Osteoblast (primary cell): ENCODE results near the gene RAI1. TPM values are rescaled to one million over a fixed set of nuclear protein-coding genes. Genes with fewer than 3 reads are reported as not detected.

Source experiments
- DNase-seq: peaks from one replicate; pipeline ENCODE4 v3.0.0; 2011; ENCODE audit warnings: low spot score, mixed read lengths; ENCODE audit not compliant: insufficient read length; ENCODE audit errors: missing footprints
- H2AFZ ChIP-seq: 2 replicates; pipeline ENCODE4 v1.6.0; 2011; ENCODE audit warnings: mild to moderate bottlenecking, low read length
- H3K27ac ChIP-seq: 2 replicates; pipeline ENCODE4 v1.5.1; 2011; ENCODE audit warnings: mild to moderate bottlenecking, low read depth, low read length, moderate library complexity
- H3K27me3 ChIP-seq: 2 replicates; pipeline ENCODE4 v1.6.0; 2012; ENCODE audit warnings: mild to moderate bottlenecking, control low read depth, inconsistent platforms, low read length, moderate library complexity; ENCODE audit not compliant: insufficient read depth
- H3K36me3 ChIP-seq: 2 replicates; pipeline ENCODE4 v1.5.1; 2011; ENCODE audit warnings: mild to moderate bottlenecking, low read length, control low read depth, moderate library complexity; ENCODE audit not compliant: insufficient read depth
- H3K4me1 ChIP-seq: 2 replicates; pipeline ENCODE4 v1.5.1; 2011; ENCODE audit warnings: mild to moderate bottlenecking, low read length, control low read depth, moderate library complexity; ENCODE audit not compliant: insufficient read depth
- H3K4me2 ChIP-seq: 2 replicates; pipeline ENCODE4 v1.6.0; 2011; ENCODE audit warnings: mild to moderate bottlenecking, low read length; ENCODE audit not compliant: insufficient read depth
- H3K4me3 ChIP-seq: fragments of 200-600 bp; sonication (generic); 3 replicates; pipeline ENCODE4 v1.5.1; 2012; ENCODE audit warnings: mild to moderate bottlenecking, low read length, inconsistent platforms; ENCODE audit not compliant: insufficient read depth
- H3K79me2 ChIP-seq: 2 replicates; pipeline ENCODE4 v1.6.0; 2012; ENCODE audit warnings: mild to moderate bottlenecking, low read length, control low read depth, inconsistent platforms; ENCODE audit not compliant: insufficient read depth
- H3K9me3 ChIP-seq: 2 replicates; pipeline ENCODE4 v1.5.1; 2011; ENCODE audit warnings: low read depth, low read length, control low read depth
- H4K20me1 ChIP-seq: 2 replicates; pipeline ENCODE4 v1.6.0; 2012; ENCODE audit warnings: mild to moderate bottlenecking, low read length, control low read depth; ENCODE audit not compliant: insufficient read depth
- CTCF ChIP-seq: IDR thresholded peaks from 2 replicates; pipeline ENCODE4 v1.5.1; 2011; ENCODE audit warnings: mild to moderate bottlenecking, low read depth, low read length, moderate library complexity; ENCODE audit errors: extremely low read depth
- total RNA-seq: library from RNA; depleted of rRNA; stranded (reverse); fragments of >200 nt; gene quantifications from 2 replicates; pipeline ENCODE4 v1.2.3, GENCODE V29; 2012

Gene RAI1
- total RNA-seq, 1 donor, result 15.6 TPM

- peaks cover 3% of the 10 kb centered on the region for H3K4me1 ChIP-seq
- H2AFZ ChIP-seq, result no peak overlapping the region
- no peak for TF ChIP-seq CTCF
- no peak overlapping the region for H3K4me3 ChIP-seq
- H3K27me3 ChIP-seq, result peaks cover 12% of the 10 kb centered on the region
- no peak overlapping the region for H3K4me2 ChIP-seq
- DNase-seq, result peak; percentile 44
- H3K9me3 ChIP-seq, result no peaks in the 10 kb centered on the region
- no peaks in the 10 kb centered on the region for H4K20me1 ChIP-seq
- H3K36me3 ChIP-seq, result no peaks in the 10 kb centered on the region
- H3K27ac ChIP-seq, result no peak overlapping the region
- no peaks in the 10 kb centered on the region for H3K79me2 ChIP-seq
These were observed 8.5 kb upstream of the RAI1 start for GRCh38 chr17:17672453-17673368.

GRCh38 chr17:17675416-17675815, 5.8 kb upstream of the RAI1 start:
- no peak for TF ChIP-seq CTCF

GRCh38 chr17:17675925-17676534, 5.2 kb upstream of the RAI1 start:
- Histone ChIP-seq H3K4me3 (no peak overlapping the region), H3K27ac (no peak overlapping the region), H4K20me1 (no peaks in the 10 kb centered on the region), H3K79me2 (no peaks in the 10 kb centered on the region), H3K4me1 (peaks cover 3% of the 10 kb centered on the region), H3K9me3 (no peaks in the 10 kb centered on the region), H3K27me3 (peaks cover 17% of the 10 kb centered on the region), H3K4me2 (no peak overlapping the region), H2AFZ (no peak overlapping the region), H3K36me3 (no peaks in the 10 kb centered on the region)
- TF ChIP-seq CTCF, result no peak
- DNase-seq, result no peak

More at GRCh38 chr17:17675416-17675815, 5.8 kb upstream of the RAI1 start:
- Histone ChIP-seq H3K4me3 (no peak overlapping the region), H3K79me2 (no peaks in the 10 kb centered on the region), H4K20me1 (no peaks in the 10 kb centered on the region), H3K27ac (no peak overlapping the region), H3K4me1 (peaks cover 3% of the 10 kb centered on the region), H3K9me3 (no peaks in the 10 kb centered on the region), H3K36me3 (no peaks in the 10 kb centered on the region), H3K4me2 (no peak overlapping the region), H3K27me3 (peaks cover 17% of the 10 kb centered on the region), H2AFZ (no peak overlapping the region)
- DNase-seq, result no peak

- H3K27me3 ChIP-seq, result peaks cover 17% of the 10 kb centered on the region
- H3K4me3 ChIP-seq, result no peak overlapping the region
- H3K36me3 ChIP-seq, result no peaks in the 10 kb centered on the region
- no peak overlapping the region for H3K4me2 ChIP-seq
- peaks cover 3% of the 10 kb centered on the region for H3K4me1 ChIP-seq
- H4K20me1 ChIP-seq, result no peaks in the 10 kb centered on the region
- H2AFZ ChIP-seq, result no peak overlapping the region
- H3K27ac ChIP-seq, result no peak overlapping the region
- no peak for DNase-seq
- TF ChIP-seq CTCF, result no peak
- no peaks in the 10 kb centered on the region for H3K79me2 ChIP-seq
- no peaks in the 10 kb centered on the region for H3K9me3 ChIP-seq
These were observed 4.5 kb upstream of the RAI1 start for GRCh38 chr17:17676752-17677151.
